A549 (cell line): ENCODE measurements around the gene CHMP1B. TPM values are rescaled to one million over a fixed set of nuclear protein-coding genes. Genes with fewer than 3 reads are reported as not detected.

Experiments used
- ATAC-seq, 2 experiments: fragments of 200-7000 bp in 1 of 2; fragments of >200 bp in 1 of 2; cut with Nextera tagmentation in 1 of 2; cut with Tn5 transposase in 1 of 2; 3 replicates each; pipeline versions ENCODE4 v1.8.0 to v1.9.1; 2018 to 2020; ENCODE audit warnings: mild to moderate bottlenecking in 1 of 2, moderate library complexity in 1 of 2
- CTCF ChIA-PET: fragments of 300-600 bp; sonication (Branson Sonifier 250); formaldehyde crosslinking; extraction: SDS; loops from one replicate; lab custom pipeline; 2021; ENCODE audit warnings: antibody characterized with exemption, inconsistent platforms; lab: Yijun Ruan, JAX
- POLR2A ChIA-PET: fragments of 350-600 bp; formaldehyde crosslinking; extraction: SDS; loops from one replicate; lab custom pipeline; 2021; ENCODE audit warnings: antibody characterized with exemption, inconsistent platforms; lab: Yijun Ruan, JAX
- DNase-seq, 2 experiments: peaks; one replicate each; pipeline versions ENCODE4 v3.0.0 to v3.0.0-alpha.2; 2011 to 2016; ENCODE audit warnings: low read depth in 1 of 2, low spot score in 1 of 2
- FAIRE-seq: peaks from 2 replicates; lab custom pipeline; 2011; peaks lifted over from hg19 to GRCh38; lab: Jason Lieb, UNC
- H3K27ac ChIP-seq, 2 experiments: fragments of >200 bp; sonication (Bioruptor Twin); formaldehyde crosslinking; 3 replicates each; pipeline ENCODE4 v1.5.1; 2016 to 2017
- H3K4me1 ChIP-seq: fragments of >200 bp; sonication (Bioruptor Twin); formaldehyde crosslinking; 3 replicates; pipeline ENCODE4 v1.6.1; 2016
- H3K4me2 ChIP-seq: fragments of >200 bp; sonication (Bioruptor Twin); formaldehyde crosslinking; 3 replicates; pipeline ENCODE4 v1.6.1; 2016
- H3K4me3 ChIP-seq: fragments of >200 bp; sonication (Bioruptor Twin); formaldehyde crosslinking; 3 replicates; pipeline ENCODE4 v1.5.1; 2016
- H3K9me3 ChIP-seq: fragments of >200 bp; sonication (Bioruptor Twin); formaldehyde crosslinking; 3 replicates; pipeline ENCODE4 v1.6.1; 2016
- CBX8 ChIP-seq: fragments of 200-600 bp; sonication (generic); IDR thresholded peaks from 2 replicates; pipeline ENCODE4 v1.6.1; 2016
- EHF ChIP-seq: fragments of 250-450 bp; sonication (Bioruptor Pico); IDR thresholded peaks from 2 replicates; pipeline ENCODE4 v1.5.0; 2020; ENCODE audit warnings: mild to moderate bottlenecking
- ESRRA ChIP-seq: fragments of 150-350 bp; IDR thresholded peaks from 2 replicates; pipeline ENCODE4 v1.6.1; 2014; ENCODE audit warnings: mild to moderate bottlenecking, low read length, borderline replicate concordance
- FOSB ChIP-seq: fragments of 250-450 bp; sonication (Bioruptor Pico); IDR thresholded peaks from 2 replicates; pipeline ENCODE4 v1.5.0; 2020; ENCODE audit warnings: mild to moderate bottlenecking, moderate library complexity
- FOSL2 ChIP-seq, 2 experiments: fragments of 450-650 bp in 1 of 2; fragments of >200 bp in 1 of 2; sonication (Bioruptor Twin) in 1 of 2; formaldehyde crosslinking; IDR thresholded peaks; 2 replicates each; pipeline versions ENCODE4 v1.5.0 to v1.6.1; 2016 to 2020; ENCODE audit warnings: mild to moderate bottlenecking in 1 of 2, moderate library complexity in 1 of 2
- GATA3 ChIP-seq: IDR thresholded peaks from 2 replicates; pipeline ENCODE4 v1.6.1; 2012; ENCODE audit warnings: borderline replicate concordance
- HEYL ChIP-seq: fragments of 250-450 bp; sonication (Bioruptor Pico); IDR thresholded peaks from 2 replicates; pipeline ENCODE4 v1.8.0; 2021; ENCODE audit warnings: mild to moderate bottlenecking, moderate library complexity
- JUN ChIP-seq, 2 experiments: fragments of >200 bp; sonication (Bioruptor Twin); formaldehyde crosslinking; IDR thresholded peaks; 2 replicates in 1 of 2; 3 replicates in 1 of 2; pipeline ENCODE4 v1.6.1; 2016 to 2017
- KDM5A ChIP-seq: fragments of 200-600 bp; sonication (generic); IDR thresholded peaks from 2 replicates; pipeline ENCODE4 v1.6.1; 2016; ENCODE audit warnings: antibody characterized with exemption, mild to moderate bottlenecking
- NFE2L2 ChIP-seq: fragments of 150-350 bp; conservative IDR thresholded peaks from 2 replicates; pipeline ENCODE4 v1.6.1; 2014; ENCODE audit warnings: low read length
- NPAS2 ChIP-seq: fragments of 250-450 bp; sonication (Bioruptor Pico); IDR thresholded peaks from 2 replicates; pipeline ENCODE4 v1.8.0; 2022; ENCODE audit warnings: mild to moderate bottlenecking, moderate library complexity, borderline replicate concordance
- NR3C1 ChIP-seq: fragments of >200 bp; sonication (Bioruptor Twin); formaldehyde crosslinking; IDR thresholded peaks from 3 replicates; pipeline ENCODE4 v1.6.1; 2017
- PHF8 ChIP-seq: fragments of 200-600 bp; sonication (generic); IDR thresholded peaks from 2 replicates; pipeline ENCODE4 v1.6.1; 2016; ENCODE audit warnings: low read depth, mild to moderate bottlenecking, antibody characterized with exemption, moderate library complexity, borderline replicate concordance
- RCOR1 ChIP-seq: fragments of 150-350 bp; IDR thresholded peaks from 2 replicates; pipeline ENCODE4 v1.6.1; 2014; ENCODE audit warnings: antibody characterized with exemption, low read length, low read depth
- RFX5 ChIP-seq: fragments of 450-650 bp; IDR thresholded peaks from 2 replicates; pipeline ENCODE4 v1.7.1; 2014; ENCODE audit warnings: antibody characterized with exemption, mild to moderate bottlenecking, moderate library complexity
- SMC3 ChIP-seq: fragments of >200 bp; sonication (Bioruptor Twin); formaldehyde crosslinking; IDR thresholded peaks from 3 replicates; pipeline ENCODE4 v1.6.1; 2018; ENCODE audit warnings: inconsistent platforms
- ZC3H11A ChIP-seq: fragments of 450-650 bp; IDR thresholded peaks from 2 replicates; pipeline ENCODE4 v1.6.1; 2014; ENCODE audit warnings: antibody characterized with exemption, mild to moderate bottlenecking
- ZNF302 ChIP-seq: fragments of 250-450 bp; sonication (Bioruptor Pico); IDR thresholded peaks from 2 replicates; pipeline ENCODE4 v1.9.0; 2021; ENCODE audit warnings: inconsistent platforms, mild to moderate bottlenecking, moderate library complexity
- ZSCAN20 ChIP-seq: fragments of 250-450 bp; sonication (Bioruptor Pico); IDR thresholded peaks from 2 replicates; pipeline ENCODE4 v1.8.0; 2022; ENCODE audit warnings: mild to moderate bottlenecking, moderate library complexity
- WGBS: methylation state at CpG from one replicate; pipeline ENCODE4 v1.1.6; 2017; ENCODE audit errors: missing lambda C conversion rate; 5-methylcytosine and 5-hydroxymethylcytosine counted together
- polyA plus RNA-seq, 4 experiments: library from polyadenylated mRNA; depleted of rRNA in 3 of 4; stranded (reverse); fragments of >200 nt; fragmentation: RNase III in 1 of 4; extraction: RNeasy Plus Mini Kit Qiagen cat#74134 plus additional on column Dnase treatment in 1 of 4; gene quantifications; 2 replicates in 3 of 4; 3 replicates in 1 of 4; pipeline ENCODE4 v1.2.3, GENCODE V29; 2011 to 2017
- TF ChIP-seq, protein P1 (sequence below): IDR thresholded peaks from 2 replicates; pipeline ENCODE4 v1.6.1; 2012; ENCODE audit warnings: low read depth, borderline replicate concordance
- TF ChIP-seq, protein P2 (sequence below): fragments of 250-450 bp; sonication (Bioruptor Pico); IDR thresholded peaks from 2 replicates; pipeline ENCODE4 v1.5.0; 2020; ENCODE audit warnings: low read depth, mild to moderate bottlenecking, moderate library complexity
- TF ChIP-seq, protein P3 (sequence below): IDR thresholded peaks from 2 replicates; pipeline ENCODE4 v1.6.1; 2012

Gene CHMP1B
- polyA plus RNA-seq, 2 of the 4 experiments (the other 2 are of a cell fraction) = 44.9 to 60.8 TPM

DNA sequence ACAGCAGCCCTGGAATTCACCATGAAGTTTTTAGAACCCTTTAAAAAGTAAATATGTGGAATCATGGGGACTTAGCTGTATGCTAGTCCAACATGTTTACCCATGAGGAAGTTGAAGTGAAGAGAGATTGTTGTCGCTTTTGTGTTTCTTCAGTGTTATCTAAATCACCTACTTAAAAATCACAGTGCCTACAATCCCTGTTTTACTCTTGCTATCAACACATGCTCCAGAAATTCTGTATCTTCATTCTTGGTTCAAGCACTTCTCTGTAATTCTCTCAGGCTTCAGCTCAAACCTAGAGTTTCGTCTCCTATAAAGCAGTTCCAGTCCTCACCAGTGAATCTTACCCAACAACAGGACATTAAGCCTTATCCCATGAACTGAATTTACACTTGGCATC lies 30.5 kb upstream of the CHMP1B start (continued):
- TF ChIP-seq, protein P1, sequence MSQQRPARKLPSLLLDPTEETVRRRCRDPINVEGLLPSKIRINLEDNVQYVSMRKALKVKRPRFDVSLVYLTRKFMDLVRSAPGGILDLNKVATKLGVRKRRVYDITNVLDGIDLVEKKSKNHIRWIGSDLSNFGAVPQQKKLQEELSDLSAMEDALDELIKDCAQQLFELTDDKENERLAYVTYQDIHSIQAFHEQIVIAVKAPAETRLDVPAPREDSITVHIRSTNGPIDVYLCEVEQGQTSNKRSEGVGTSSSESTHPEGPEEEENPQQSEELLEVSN = no peak
- TF ChIP-seq JUN (IDR thresholded peaks at IDR 0.05) = no peak
- no peak for TF ChIP-seq ESRRA
- no peak for TF ChIP-seq FOSL2 (IDR thresholded peaks at IDR 0.05)
- TF ChIP-seq FOSL2 (CRISPR knock-in tag; IDR thresholded peaks at IDR 0.05) = no peak
- TF ChIP-seq NR3C1 = no peak
- TF ChIP-seq, protein P2, sequence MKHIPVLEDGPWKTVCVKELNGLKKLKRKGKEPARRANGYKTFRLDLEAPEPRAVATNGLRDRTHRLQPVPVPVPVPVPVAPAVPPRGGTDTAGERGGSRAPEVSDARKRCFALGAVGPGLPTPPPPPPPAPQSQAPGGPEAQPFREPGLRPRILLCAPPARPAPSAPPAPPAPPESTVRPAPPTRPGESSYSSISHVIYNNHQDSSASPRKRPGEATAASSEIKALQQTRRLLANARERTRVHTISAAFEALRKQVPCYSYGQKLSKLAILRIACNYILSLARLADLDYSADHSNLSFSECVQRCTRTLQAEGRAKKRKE (CRISPR knock-in tag) = no peak
- no peak for TF ChIP-seq NPAS2
- no peak for TF ChIP-seq FOSB (CRISPR knock-in tag)

DNA sequence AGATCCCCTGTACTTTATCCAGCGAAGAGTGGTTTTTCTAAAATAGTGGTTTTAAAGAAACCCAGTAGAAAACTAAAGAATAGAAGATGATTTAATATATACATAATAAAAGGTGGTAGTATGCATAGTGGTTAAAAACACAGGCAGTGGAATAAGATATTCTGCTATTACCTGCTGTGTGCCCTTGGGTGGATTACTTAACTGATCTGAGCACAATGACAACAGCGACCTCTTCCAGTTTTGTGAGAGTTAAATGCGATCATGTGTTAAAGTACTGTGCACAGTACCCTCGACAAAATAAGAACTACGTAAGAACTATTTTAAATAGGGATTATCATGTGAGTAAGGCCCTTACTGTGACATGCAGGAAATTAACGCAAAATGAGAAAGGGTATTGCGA lies 30.0 kb upstream of the CHMP1B start:
- no peak for FAIRE-seq
- ChIA-PET POLR2A (no interaction called here), CTCF (interaction anchor here (1.1 to 1.5 kb wide), 3 partner anchors 8 to 174 kb away, joined by 3 read pairs; no protein-coding TSS in a partner anchor)
- no peak for DNase-seq
- Histone ChIP-seq H3K9me3 (no peaks in the 10 kb centered on the region), H3K4me2 (no peak overlapping the region), H3K4me3 (no peak overlapping the region), H3K4me1 (no peaks in the 10 kb centered on the region), H3K27ac (no peak overlapping the region)
- WGBS = 88% methylated on average over 7 of the region's 7 CpGs
- TF ChIP-seq, protein P2 (CRISPR knock-in tag) = no peak
- no peak for TF ChIP-seq SMC3
- TF ChIP-seq, protein P3, sequence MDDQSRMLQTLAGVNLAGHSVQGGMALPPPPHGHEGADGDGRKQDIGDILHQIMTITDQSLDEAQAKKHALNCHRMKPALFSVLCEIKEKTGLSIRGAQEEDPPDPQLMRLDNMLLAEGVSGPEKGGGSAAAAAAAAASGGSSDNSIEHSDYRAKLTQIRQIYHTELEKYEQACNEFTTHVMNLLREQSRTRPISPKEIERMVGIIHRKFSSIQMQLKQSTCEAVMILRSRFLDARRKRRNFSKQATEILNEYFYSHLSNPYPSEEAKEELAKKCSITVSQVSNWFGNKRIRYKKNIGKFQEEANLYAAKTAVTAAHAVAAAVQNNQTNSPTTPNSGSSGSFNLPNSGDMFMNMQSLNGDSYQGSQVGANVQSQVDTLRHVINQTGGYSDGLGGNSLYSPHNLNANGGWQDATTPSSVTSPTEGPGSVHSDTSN = no peak
- TF ChIP-seq NFE2L2 = no peak
- no peak for TF ChIP-seq PHF8
- TF ChIP-seq ZC3H11A = no peak
- no peak for TF ChIP-seq FOSB (CRISPR knock-in tag)
- TF ChIP-seq CBX8 = no peak
- no peak for ATAC-seq

DNA sequence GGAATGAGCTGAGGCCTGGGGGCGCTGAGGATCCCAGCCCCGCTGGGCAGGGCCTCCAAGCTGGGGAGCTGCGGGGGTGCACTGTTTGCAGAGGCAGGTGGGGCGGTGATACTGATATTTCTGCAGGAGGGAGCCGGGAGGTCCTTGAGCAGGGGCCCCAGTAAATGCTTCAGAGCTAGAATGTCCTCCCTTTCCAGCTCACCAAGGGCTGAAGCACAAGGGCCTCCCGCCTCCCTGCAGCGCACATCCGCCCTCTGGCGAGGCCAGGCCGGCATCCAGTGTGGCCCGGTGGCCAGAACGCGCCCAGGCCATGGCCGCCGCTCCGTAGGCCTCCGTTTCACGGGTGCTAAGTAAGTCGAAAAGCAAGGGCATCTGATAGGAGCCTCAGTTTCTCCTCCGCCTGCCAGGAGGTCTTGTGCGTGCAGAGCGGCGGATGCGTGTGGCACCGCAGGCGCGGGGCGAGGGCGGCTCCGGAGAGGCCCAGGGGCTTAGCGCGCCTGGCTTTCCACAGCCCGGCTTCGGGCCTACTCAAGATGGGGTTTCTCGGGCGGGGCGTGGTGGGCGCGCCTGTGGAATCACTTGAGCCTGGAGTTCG lies 29.5 kb upstream of the CHMP1B start:
- no peaks in the 10 kb centered on the region for H3K9me3 ChIP-seq
- FAIRE-seq = no peak
- CTCF ChIA-PET = interaction anchor here (0.9 to 1.5 kb wide), 4 partner anchors 8 to 174 kb away, joined by 3 read pairs; no protein-coding TSS in a partner anchor
- DNase-seq = no peak
- POLR2A ChIA-PET = no interaction called here
- no peak overlapping the region for H3K4me2 ChIP-seq
- ATAC-seq = no peak
- no peak overlapping the region for H3K27ac ChIP-seq
- no peaks in the 10 kb centered on the region for H3K4me1 ChIP-seq
- WGBS = 95% methylated on average over 25 of the region's 40 CpGs
- H3K4me3 ChIP-seq = no peak overlapping the region
- TF ChIP-seq EHF (no peak), ZSCAN20 (CRISPR knock-in tag) (no peak), HEYL (CRISPR knock-in tag) (no peak), SMC3 (no peak), ZNF302 (CRISPR knock-in tag) (no peak), NFE2L2 (no peak), KDM5A (no peak), RCOR1 (no peak), RFX5 (no peak), GATA3 (no peak)
- TF ChIP-seq, all 56 proteins: peak for 0
